ENCODE data around the gene CSF3. TPM values are rescaled to one million over a fixed set of nuclear protein-coding genes. Genes with fewer than 3 reads are reported as not detected.

Gene CSF3, protein sequence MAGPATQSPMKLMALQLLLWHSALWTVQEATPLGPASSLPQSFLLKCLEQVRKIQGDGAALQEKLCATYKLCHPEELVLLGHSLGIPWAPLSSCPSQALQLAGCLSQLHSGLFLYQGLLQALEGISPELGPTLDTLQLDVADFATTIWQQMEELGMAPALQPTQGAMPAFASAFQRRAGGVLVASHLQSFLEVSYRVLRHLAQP
- not detected in 2 replicates for total RNA-seq (2021)
- long read RNA-seq = 0 reads

DNA sequence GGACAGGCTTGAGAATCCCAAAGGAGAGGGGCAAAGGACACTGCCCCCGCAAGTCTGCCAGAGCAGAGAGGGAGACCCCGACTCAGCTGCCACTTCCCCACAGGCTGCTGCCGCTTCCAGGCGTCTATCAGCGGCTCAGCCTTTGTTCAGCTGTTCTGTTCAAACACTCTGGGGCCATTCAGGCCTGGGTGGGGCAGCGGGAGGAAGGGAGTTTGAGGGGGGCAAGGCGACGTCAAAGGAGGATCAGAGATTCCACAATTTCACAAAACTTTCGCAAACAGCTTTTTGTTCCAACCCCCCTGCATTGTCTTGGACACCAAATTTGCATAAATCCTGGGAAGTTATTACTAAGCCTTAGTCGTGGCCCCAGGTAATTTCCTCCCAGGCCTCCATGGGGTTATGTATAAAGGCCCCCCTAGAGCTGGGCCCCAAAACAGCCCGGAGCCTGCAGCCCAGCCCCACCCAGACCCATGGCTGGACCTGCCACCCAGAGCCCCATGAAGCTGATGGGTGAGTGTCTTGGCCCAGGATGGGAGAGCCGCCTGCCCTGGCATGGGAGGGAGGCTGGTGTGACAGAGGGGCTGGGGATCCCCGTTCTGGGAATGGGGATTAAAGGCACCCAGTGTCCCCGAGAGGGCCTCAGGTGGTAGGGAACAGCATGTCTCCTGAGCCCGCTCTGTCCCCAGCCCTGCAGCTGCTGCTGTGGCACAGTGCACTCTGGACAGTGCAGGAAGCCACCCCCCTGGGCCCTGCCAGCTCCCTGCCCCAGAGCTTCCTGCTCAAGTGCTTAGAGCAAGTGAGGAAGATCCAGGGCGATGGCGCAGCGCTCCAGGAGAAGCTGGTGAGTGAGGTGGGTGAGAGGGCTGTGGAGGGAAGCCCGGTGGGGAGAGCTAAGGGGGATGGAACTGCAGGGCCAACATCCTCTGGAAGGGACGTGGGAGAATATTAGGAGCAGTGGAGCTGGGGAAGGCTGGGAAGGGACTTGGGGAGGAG lies at the start of gene CSF3:
Gene CSF3 (plus strand): TSS at position 436 of the 993 bp plus-strand sequence. CDS start 35 bp downstream, at position 471.
- Histone ChIP-seq H3K4me1 (ENCODE audit: insufficient read depth, low read length) (peaks cover 4% of the 10 kb centered on the region; the same call in 1 of the 2 replicates), H3K23me2 (ENCODE audit: insufficient read length, low read depth, low read length, poor library complexity, severe bottlenecking) (no peaks in the 10 kb centered on the region), H3K14ac (ENCODE audit: insufficient read depth, low read length) (peak within 1 kb of the TSS; percentile 17; the same call in 1 of the 2 replicates), H3K9me3 (ENCODE audit: control insufficient read depth, low read depth, low read length) (no peaks in the 10 kb centered on the region), H2BK5ac (ENCODE audit: insufficient read length, low read length) (no peak within 1 kb of the TSS), H4K91ac (ENCODE audit: insufficient read length, low read depth, low read length) (no peak within 1 kb of the TSS), H3K79me2 (ENCODE audit: insufficient read depth, low read length) (no peaks in the 10 kb centered on the region), H2BK120ac (ENCODE audit: low read depth, low read length, poor library complexity, severe bottlenecking) (no peak within 1 kb of the TSS), H3K79me1 (ENCODE audit: insufficient read depth, low read depth, low read length, poor library complexity, severe bottlenecking) (no peaks in the 10 kb centered on the region), H3K4ac (ENCODE audit: low read depth, low read length) (no peak within 1 kb of the TSS), H3K4me2 (ENCODE audit: insufficient read depth, insufficient read length, low read length) (no peak within 1 kb of the TSS), H3T11ph (ENCODE audit: low read length) (no peak within 1 kb of the TSS), H4K20me1 (ENCODE audit: control insufficient read depth, insufficient read depth, insufficient read length) (no peaks in the 10 kb centered on the region), H3K56ac (ENCODE audit: insufficient read length, low read depth, low read length) (no peak within 1 kb of the TSS), H2BK20ac (ENCODE audit: low read depth, low read length, poor library complexity, severe bottlenecking) (no peak within 1 kb of the TSS), H2AK5ac (ENCODE audit: insufficient read length, low read length) (no peak within 1 kb of the TSS), H4K8ac (replicated peaks; ENCODE audit: insufficient read length, low read depth, low read length) (no peak within 1 kb of the TSS), H3K23ac (ENCODE audit: insufficient read length, low read depth, low read length) (no peak within 1 kb of the TSS), H2AFZ (ENCODE audit: low read length) (no peak within 1 kb of the TSS), H3K27me3 (ENCODE audit: insufficient read depth, low read length) (no peaks in the 10 kb centered on the region), H2BK15ac (ENCODE audit: low read depth, low read length) (no peak within 1 kb of the TSS), H4K5ac (ENCODE audit: insufficient read length, low read depth, low read length) (no peak within 1 kb of the TSS), H3K9ac (ENCODE audit: extremely low read depth, insufficient read length, low read length) (no peak within 1 kb of the TSS), H3K18ac (ENCODE audit: insufficient read length, low read depth, low read length) (peak within 1 kb of the TSS; percentile 19), H2BK12ac (ENCODE audit: insufficient read length, low read depth, low read length) (no peak within 1 kb of the TSS), H3K27ac (ENCODE audit: insufficient read length, low read depth, low read length) (no peak within 1 kb of the TSS)
- Mint-ChIP-seq H3K4me3 (no peak within 1 kb of the TSS; a peak in 1 of 5 replicates), H3K27ac (peak within 1 kb of the TSS in 2 of 3 experiments; percentile 52 to 73; a peak in 3 of 7 replicates), H3K4me1 (peaks cover 26 to 52% of the 10 kb centered on the region in 2 experiments), H3K27me3 (ENCODE audit: low read depth) (peaks cover 3% of the 10 kb centered on the region), H3K36me3 (ENCODE audit: insufficient read depth in 1 of 3, low read depth in 3 of 3) (peaks cover 5 to 13% (median 12%) of the 10 kb centered on the region in 3 experiments; a peak in 6 of 7 replicates), H3K9me3 (peaks cover 0 to 6% of the 10 kb centered on the region in 2 experiments; a peak in 2 of 5 replicates)
- WGBS (ENCODE audit: extremely low coverage, insufficient read length, low lambda C conversion rate) = no CpG with 5 or more reads among the region's 20 CpGs
- TF ChIP-seq, protein P1, sequence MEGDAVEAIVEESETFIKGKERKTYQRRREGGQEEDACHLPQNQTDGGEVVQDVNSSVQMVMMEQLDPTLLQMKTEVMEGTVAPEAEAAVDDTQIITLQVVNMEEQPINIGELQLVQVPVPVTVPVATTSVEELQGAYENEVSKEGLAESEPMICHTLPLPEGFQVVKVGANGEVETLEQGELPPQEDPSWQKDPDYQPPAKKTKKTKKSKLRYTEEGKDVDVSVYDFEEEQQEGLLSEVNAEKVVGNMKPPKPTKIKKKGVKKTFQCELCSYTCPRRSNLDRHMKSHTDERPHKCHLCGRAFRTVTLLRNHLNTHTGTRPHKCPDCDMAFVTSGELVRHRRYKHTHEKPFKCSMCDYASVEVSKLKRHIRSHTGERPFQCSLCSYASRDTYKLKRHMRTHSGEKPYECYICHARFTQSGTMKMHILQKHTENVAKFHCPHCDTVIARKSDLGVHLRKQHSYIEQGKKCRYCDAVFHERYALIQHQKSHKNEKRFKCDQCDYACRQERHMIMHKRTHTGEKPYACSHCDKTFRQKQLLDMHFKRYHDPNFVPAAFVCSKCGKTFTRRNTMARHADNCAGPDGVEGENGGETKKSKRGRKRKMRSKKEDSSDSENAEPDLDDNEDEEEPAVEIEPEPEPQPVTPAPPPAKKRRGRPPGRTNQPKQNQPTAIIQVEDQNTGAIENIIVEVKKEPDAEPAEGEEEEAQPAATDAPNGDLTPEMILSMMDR (conservative IDR thresholded peaks at IDR 0.05) = no peak
- DNase-seq = no peak

All from H9 (cell line).